Thoracic aorta (tissue), 2 donors: ENCODE results near the gene TM4SF1. TPM values are rescaled to one million over a fixed set of nuclear protein-coding genes. Genes with fewer than 3 reads are reported as not detected.

Experiments
- ATAC-seq: fragments of 150-250 bp; one replicate; pipeline ENCODE4 v1.8.0; 2017; ENCODE audit warnings: low read depth; ENCODE audit not compliant: insufficient number of reproducible peaks, low FRiP score
- DNase-seq: peaks from one replicate; pipeline ENCODE4 v3.0.0-alpha.2; 2020; ENCODE audit warnings: low spot score
- H3K27ac ChIP-seq, 2 donors: fragments of 200-600 bp; sonication (generic); 1 replicate in 1 of 2; 2 replicates in 1 of 2; pipeline ENCODE4 v1.5.1; 2016; ENCODE audit warnings: mild to moderate bottlenecking in 2 of 2, moderate library complexity in 2 of 2
- H3K27me3 ChIP-seq: fragments of 200-600 bp; sonication (generic); replicated peaks from 2 replicates; pipeline ENCODE4 v1.6.0; 2016; ENCODE audit warnings: mild to moderate bottlenecking; ENCODE audit not compliant: insufficient read depth
- H3K36me3 ChIP-seq: fragments of 200-600 bp; sonication (generic); one replicate; pipeline ENCODE4 v1.5.1; 2016
- H3K4me1 ChIP-seq, 2 donors: fragments of 200-600 bp; sonication (generic); 1 replicate in 1 of 2; 2 replicates in 1 of 2; pipeline versions ENCODE4 v1.5.1 to v1.6.0; 2016; ENCODE audit warnings: low read depth in 2 of 2, mild to moderate bottlenecking in 1 of 2; ENCODE audit not compliant: control insufficient read depth in 1 of 2
- H3K4me3 ChIP-seq: fragments of 200-600 bp; sonication (generic); 2 replicates; pipeline ENCODE4 v1.5.1; 2016; ENCODE audit warnings: mild to moderate bottlenecking
- H3K9me3 ChIP-seq: fragments of 200-600 bp; sonication (generic); 2 replicates; pipeline ENCODE4 v1.5.1; 2016
- CTCF ChIP-seq: fragments of 200-600 bp; sonication (generic); IDR thresholded peaks from one replicate; pipeline ENCODE4 v1.5.1; 2019; ENCODE audit warnings: antibody characterized with exemption
- total RNA-seq, 2 donors: library from RNA; depleted of rRNA; stranded (reverse); fragments of >200 nt; gene quantifications; one replicate each; pipeline versions ENCODE4 v1.1.0 to v1.2.3, GENCODE V29; 2016

TM4SF1 gene
- total RNA-seq, 2 donors from 2014 or later: 227 to 342 TPM

GRCh38 chr3:149356044-149356592 is 21.3 kb downstream of the TM4SF1 start:
- DNase-seq: no peak
- H3K27ac ChIP-seq: no peak overlapping the region
- no peak for ATAC-seq
- H3K27me3 ChIP-seq: no peaks in the 10 kb centered on the region
- no peaks in the 10 kb centered on the region for H3K4me1 ChIP-seq
- no peak for TF ChIP-seq CTCF
- H3K4me3 ChIP-seq: no peak overlapping the region
- no peaks in the 10 kb centered on the region for H3K36me3 ChIP-seq
- H3K9me3 ChIP-seq: no peaks in the 10 kb centered on the region

GRCh38 chr3:149353581-149354184 is 23.8 kb downstream of the TM4SF1 start:
- Histone ChIP-seq H3K4me1 (no peaks in the 10 kb centered on the region), H3K9me3 (no peaks in the 10 kb centered on the region), H3K4me3 (no peak overlapping the region), H3K27me3 (no peaks in the 10 kb centered on the region), H3K36me3 (no peaks in the 10 kb centered on the region), H3K27ac (no peak overlapping the region)
- no peak for ATAC-seq
- no peak for DNase-seq
- no peak for TF ChIP-seq CTCF

- Histone ChIP-seq H3K27ac (no peak overlapping the region), H3K27me3 (no peaks in the 10 kb centered on the region), H3K36me3 (no peaks in the 10 kb centered on the region), H3K4me1 (no peaks in the 10 kb centered on the region), H3K4me3 (no peak overlapping the region), H3K9me3 (no peaks in the 10 kb centered on the region)
- ATAC-seq (peak; percentile 36), DNase-seq (no peak)
- peak; percentile 69 for TF ChIP-seq CTCF
Observed at GRCh38 chr3:149352556-149352955, 24.9 kb downstream of the TM4SF1 start.

- no peak overlapping the region for H3K4me3 ChIP-seq
- H3K4me1 ChIP-seq: peaks cover 13 to 21% of the 10 kb centered on the region in 2 donors
- H3K27ac ChIP-seq: no peak overlapping the region
- no peaks in the 10 kb centered on the region for H3K27me3 ChIP-seq
- ATAC-seq (no peak), DNase-seq (no peak)
- no peaks in the 10 kb centered on the region for H3K36me3 ChIP-seq
- no peak for TF ChIP-seq CTCF
- H3K9me3 ChIP-seq: no peaks in the 10 kb centered on the region
Observed at GRCh38 chr3:149343951-149344350, 33.5 kb downstream of the TM4SF1 start.

GRCh38 chr3:149342413-149343380 is 34.8 kb downstream of the TM4SF1 start:
- Histone ChIP-seq H3K36me3 (no peaks in the 10 kb centered on the region), H3K27me3 (no peaks in the 10 kb centered on the region), H3K4me3 (no peak overlapping the region), H3K9me3 (no peaks in the 10 kb centered on the region), H3K4me1 (peaks cover 13 to 21% of the 10 kb centered on the region in 2 donors), H3K27ac (no peak overlapping the region)
- DNase-seq (no peak), ATAC-seq (no peak)
- TF ChIP-seq CTCF: no peak
